Measurements from ENCODE around the gene CD109.
A peak's percentile ranks its signal among the peaks of the same experiment; 100 is the strongest.

Gene CD109

GRCh38 chr6:73728548-73729205 is 32.7 kb downstream of the CD109 start:
- peaks cover 13% of the 10 kb centered on the region for H3K36me3 Mint-ChIP-seq (ENCODE audit: low read depth)
- peak; percentile 87 for ATAC-seq
- peak; percentile 53 for DNase-seq
- H3K9me3 Mint-ChIP-seq, result no peaks in the 10 kb centered on the region
- H3K4me3 Mint-ChIP-seq, result peak overlapping the region; percentile 36
- peak overlapping the region; percentile 85 for H3K27ac Mint-ChIP-seq
- H3K4me1 Mint-ChIP-seq, result peaks cover 53% of the 10 kb centered on the region
- H3K27me3 Mint-ChIP-seq, result no peaks in the 10 kb centered on the region

- Mint-ChIP-seq H3K27me3 (no peaks in the 10 kb centered on the region), H3K4me3 (no peak overlapping the region), H3K36me3 (ENCODE audit: low read depth) (peaks cover 14% of the 10 kb centered on the region), H3K4me1 (peaks cover 41% of the 10 kb centered on the region), H3K27ac (no peak overlapping the region), H3K9me3 (no peaks in the 10 kb centered on the region)
- no peak for DNase-seq
- ATAC-seq, result no peak
These were observed 35.3 kb downstream of the CD109 start for GRCh38 chr6:73731285-73731684.

GRCh38 chr6:73732845-73733675 is 37.1 kb downstream of the CD109 start:
- DNase-seq, result peak; percentile 78
- Mint-ChIP-seq H3K27me3 (no peaks in the 10 kb centered on the region), H3K36me3 (ENCODE audit: low read depth) (peaks cover 12% of the 10 kb centered on the region), H3K4me1 (peaks cover 24% of the 10 kb centered on the region), H3K27ac (no peak overlapping the region), H3K9me3 (no peaks in the 10 kb centered on the region), H3K4me3 (no peak overlapping the region)
- ATAC-seq, result peak; percentile 75

GRCh38 chr6:73733791-73734190 is 37.8 kb downstream of the CD109 start:
- no peak overlapping the region for H3K27ac Mint-ChIP-seq

GRCh38 chr6:73734832-73735453 is 38.9 kb downstream of the CD109 start:
- DNase-seq, result no peak

More at GRCh38 chr6:73733791-73734190, 37.8 kb downstream of the CD109 start:
- no peak overlapping the region for H3K4me3 Mint-ChIP-seq
- peaks cover 18% of the 10 kb centered on the region for H3K4me1 Mint-ChIP-seq
- H3K36me3 Mint-ChIP-seq (ENCODE audit: low read depth), result peaks cover 11% of the 10 kb centered on the region
- no peak for DNase-seq
- no peaks in the 10 kb centered on the region for H3K9me3 Mint-ChIP-seq
- no peaks in the 10 kb centered on the region for H3K27me3 Mint-ChIP-seq
- ATAC-seq, result no peak

GRCh38 chr6:73738367-73739028 is 42.5 kb downstream of the CD109 start:
- peaks cover 8% of the 10 kb centered on the region for H3K36me3 Mint-ChIP-seq (ENCODE audit: low read depth)
- ATAC-seq, result no peak
- H3K27ac Mint-ChIP-seq, result no peak overlapping the region
- no peaks in the 10 kb centered on the region for H3K4me1 Mint-ChIP-seq
- H3K4me3 Mint-ChIP-seq, result no peak overlapping the region
- no peaks in the 10 kb centered on the region for H3K9me3 Mint-ChIP-seq
- no peak for DNase-seq
- H3K27me3 Mint-ChIP-seq, result no peaks in the 10 kb centered on the region

More at GRCh38 chr6:73734832-73735453, 38.9 kb downstream of the CD109 start:
- ATAC-seq, result no peak
- Mint-ChIP-seq H3K36me3 (ENCODE audit: low read depth) (peaks cover 7% of the 10 kb centered on the region), H3K9me3 (no peaks in the 10 kb centered on the region), H3K4me3 (no peak overlapping the region), H3K4me1 (peaks cover 9% of the 10 kb centered on the region), H3K27me3 (no peaks in the 10 kb centered on the region), H3K27ac (no peak overlapping the region)

GRCh38 chr6:73739096-73739495 is 43.1 kb downstream of the CD109 start:
- Mint-ChIP-seq H3K4me3 (no peak overlapping the region), H3K27ac (no peak overlapping the region), H3K36me3 (ENCODE audit: low read depth) (peaks cover 8% of the 10 kb centered on the region), H3K4me1 (no peaks in the 10 kb centered on the region), H3K9me3 (no peaks in the 10 kb centered on the region), H3K27me3 (no peaks in the 10 kb centered on the region)
- ATAC-seq (no peak), DNase-seq (no peak)

- Mint-ChIP-seq H3K9me3 (no peaks in the 10 kb centered on the region), H3K36me3 (ENCODE audit: low read depth) (peaks cover 3% of the 10 kb centered on the region), H3K4me1 (peaks cover 2% of the 10 kb centered on the region), H3K27ac (no peak overlapping the region), H3K4me3 (no peak overlapping the region), H3K27me3 (no peaks in the 10 kb centered on the region)
- DNase-seq (no peak), ATAC-seq (no peak)
These were observed 46.4 kb downstream of the CD109 start for GRCh38 chr6:73742433-73742832.

- DNase-seq (no peak), ATAC-seq (no peak)
- peaks cover 2% of the 10 kb centered on the region for H3K4me1 Mint-ChIP-seq
- H3K9me3 Mint-ChIP-seq, result no peaks in the 10 kb centered on the region
- H3K27me3 Mint-ChIP-seq, result no peaks in the 10 kb centered on the region
- H3K4me3 Mint-ChIP-seq, result no peak overlapping the region
- peaks cover 3% of the 10 kb centered on the region for H3K36me3 Mint-ChIP-seq (ENCODE audit: low read depth)
- H3K27ac Mint-ChIP-seq, result no peak overlapping the region
These were observed 47.1 kb downstream of the CD109 start for GRCh38 chr6:73743081-73743480.

GRCh38 chr6:73743556-73743955 is 47.6 kb downstream of the CD109 start:
- no peak overlapping the region for H3K4me3 Mint-ChIP-seq
- no peak overlapping the region for H3K27ac Mint-ChIP-seq
- ATAC-seq (no peak), DNase-seq (no peak)
- no peaks in the 10 kb centered on the region for H3K27me3 Mint-ChIP-seq
- H3K4me1 Mint-ChIP-seq, result peaks cover 2% of the 10 kb centered on the region
- no peaks in the 10 kb centered on the region for H3K9me3 Mint-ChIP-seq
- H3K36me3 Mint-ChIP-seq (ENCODE audit: low read depth), result peaks cover 3% of the 10 kb centered on the region

- Mint-ChIP-seq H3K36me3 (ENCODE audit: low read depth) (no peaks in the 10 kb centered on the region), H3K4me3 (no peak overlapping the region), H3K4me1 (peaks cover 2% of the 10 kb centered on the region), H3K27ac (no peak overlapping the region), H3K27me3 (no peaks in the 10 kb centered on the region), H3K9me3 (no peaks in the 10 kb centered on the region)
- no peak for ATAC-seq
- DNase-seq, result no peak
These were observed 50.8 kb downstream of the CD109 start for GRCh38 chr6:73746787-73747186.

GRCh38 chr6:73747289-73747688 is 51.3 kb downstream of the CD109 start:
- H3K27me3 Mint-ChIP-seq, result no peaks in the 10 kb centered on the region
- DNase-seq (no peak), ATAC-seq (peak; percentile 94)
- H3K36me3 Mint-ChIP-seq (ENCODE audit: low read depth), result no peaks in the 10 kb centered on the region
- H3K9me3 Mint-ChIP-seq, result no peaks in the 10 kb centered on the region
- H3K4me3 Mint-ChIP-seq, result no peak overlapping the region
- H3K27ac Mint-ChIP-seq, result no peak overlapping the region
- H3K4me1 Mint-ChIP-seq, result peaks cover 2% of the 10 kb centered on the region

GRCh38 chr6:73752943-73753342 is 56.9 kb downstream of the CD109 start:
- H3K9me3 Mint-ChIP-seq, result no peaks in the 10 kb centered on the region
- peaks cover 3% of the 10 kb centered on the region for H3K36me3 Mint-ChIP-seq (ENCODE audit: low read depth)
- no peaks in the 10 kb centered on the region for H3K4me1 Mint-ChIP-seq
- H3K27me3 Mint-ChIP-seq, result peaks cover 3% of the 10 kb centered on the region
- DNase-seq (no peak), ATAC-seq (no peak)
- H3K4me3 Mint-ChIP-seq, result no peak overlapping the region
- H3K27ac Mint-ChIP-seq, result no peak overlapping the region

- no peaks in the 10 kb centered on the region for H3K4me1 Mint-ChIP-seq
- H3K27me3 Mint-ChIP-seq, result peaks cover 5% of the 10 kb centered on the region
- no peak overlapping the region for H3K4me3 Mint-ChIP-seq
- H3K27ac Mint-ChIP-seq, result no peak overlapping the region
- no peaks in the 10 kb centered on the region for H3K9me3 Mint-ChIP-seq
- H3K36me3 Mint-ChIP-seq (ENCODE audit: low read depth), result peaks cover 17% of the 10 kb centered on the region
- no peak for DNase-seq
- ATAC-seq, result no peak
These were observed 70.0 kb downstream of the CD109 start for GRCh38 chr6:73766040-73766439.

Measured in activated naive CD8-positive, alpha-beta T cell treated with anti-CD3 and anti-CD28 coated beads, Interleukin-2, amount 50 U/mL, for 24 hours (primary cell).